GM18517 (cell line): ENCODE results near the gene TMEM132A.

Source experiments
- ATAC-seq: cut with Tn5 transposase; IDR thresholded peaks from one replicate; pipeline ENCODE4 v1.9.1; 2021; ENCODE audit warnings: mild to moderate bottlenecking, moderate library complexity; ENCODE audit not compliant: unreplicated experiment

Gene TMEM132A

GRCh38 chr11:60921777-60922335 is 2.4 kb upstream of the TMEM132A start:
- ATAC-seq: no peak

- ATAC-seq: no peak
These were observed 1.4 kb upstream of the TMEM132A start for GRCh38 chr11:60922906-60923305.

GRCh38 chr11:60923326-60923725 is 934 bp upstream of the TMEM132A start:
- no peak for ATAC-seq

GRCh38 chr11:60923800-60924109 is 505 bp upstream of the TMEM132A start:
- ATAC-seq: no peak

GRCh38 chr11:60924906-60925853 is 920 bp downstream of the TMEM132A start:
- ATAC-seq: no peak

GRCh38 chr11:60925868-60926267 is 1.6 kb downstream of the TMEM132A start:
- no peak for ATAC-seq

GRCh38 chr11:60926500-60926899 is 2.2 kb downstream of the TMEM132A start:
- ATAC-seq: no peak

GRCh38 chr11:60927061-60927592 is 2.9 kb downstream of the TMEM132A start:
- ATAC-seq: no peak

GRCh38 chr11:60927600-60927999 is 3.3 kb downstream of the TMEM132A start:
- no peak for ATAC-seq

GRCh38 chr11:60928563-60929001 is 4.3 kb downstream of the TMEM132A start:
- ATAC-seq: no peak

- ATAC-seq: no peak
These were observed 5.5 kb downstream of the TMEM132A start for GRCh38 chr11:60929764-60930163.

GRCh38 chr11:60930394-60930793 is 6.1 kb downstream of the TMEM132A start:
- no peak for ATAC-seq

GRCh38 chr11:60931917-60932316 is 7.7 kb downstream of the TMEM132A start:
- ATAC-seq: no peak

GRCh38 chr11:60932605-60933356 is 8.5 kb downstream of the TMEM132A start:
- ATAC-seq: no peak

- ATAC-seq: no peak
These were observed 9.3 kb downstream of the TMEM132A start for GRCh38 chr11:60933416-60934123.

GRCh38 chr11:60934124-60934789 is 10.0 kb downstream of the TMEM132A start:
- ATAC-seq: no peak

GRCh38 chr11:60934790-60935605 is 10.7 kb downstream of the TMEM132A start:
- no peak for ATAC-seq

GRCh38 chr11:60935676-60936442 is 11.6 kb downstream of the TMEM132A start:
- ATAC-seq: no peak
